Stimulated activated naive CD4-positive, alpha-beta T cell treated with Interleukin-2 at 50 U/mL for 16 hours (primary cell): ENCODE measurements around the gene ATP13A1.
A peak's percentile ranks its signal among the peaks of the same experiment; 100 is the strongest.
"Not testable (repeated sequence)": the region's sequence is repeated elsewhere in the genome, so short reads cannot be mapped to it uniquely, and the experiment has no call there.

Source experiments
- DNase-seq: peaks from one replicate; lab custom pipeline; 2025; lab: John Stamatoyannopoulos, UW

The ATP13A1 gene

GRCh38 chr19:19663256-19664120 lies at the start of gene ATP13A1:
Gene ATP13A1 (minus strand): TSS chr19:19663676. CDS start chr19:19663666, 10 bp downstream.
- peak; percentile 96 for DNase-seq

DNA sequence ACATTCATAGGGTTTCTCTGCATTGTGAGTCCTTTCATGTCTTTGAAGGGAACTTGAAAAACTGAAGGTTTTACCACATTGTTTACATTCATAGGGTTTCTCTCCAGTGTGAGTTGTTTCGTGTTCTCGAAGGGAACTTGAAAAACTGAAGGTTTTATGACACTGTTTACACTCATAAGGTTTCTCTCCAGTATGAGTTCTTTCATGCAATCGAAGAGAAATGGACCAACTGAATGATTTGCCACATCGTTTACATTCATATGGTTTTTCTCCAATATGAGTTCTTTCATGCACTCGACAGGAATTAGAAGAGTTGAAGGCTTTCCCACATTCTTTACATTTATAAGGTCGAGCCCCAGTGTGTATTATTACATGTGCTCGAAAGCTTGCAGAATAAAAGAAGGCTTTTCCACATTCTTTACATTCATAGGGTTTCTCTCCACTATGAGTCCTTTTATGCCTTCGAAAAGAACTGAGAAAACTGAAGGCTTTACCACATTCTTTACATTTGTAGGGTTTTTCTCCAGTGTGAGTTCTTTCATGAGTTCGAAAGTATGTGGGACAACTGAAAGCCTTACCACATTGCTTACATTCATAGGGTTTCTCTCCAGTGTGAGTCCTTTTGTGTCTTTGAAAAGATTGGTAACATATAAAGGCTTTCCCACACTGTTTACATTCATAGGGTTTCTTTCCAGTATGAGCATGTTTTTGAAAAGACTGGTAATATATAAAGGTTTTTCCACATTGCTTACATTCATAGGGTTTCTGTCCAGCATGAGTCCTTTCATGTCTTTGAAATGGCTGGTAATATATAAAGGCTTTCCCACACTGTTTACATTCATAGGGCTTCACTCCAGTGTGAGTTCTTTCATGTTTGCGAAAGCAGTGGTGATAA lies 48.7 kb upstream of the ATP13A1 start:
- DNase-seq, result no peak

- DNase-seq, result no peak
Measured at GRCh38 chr19:19711306-19711933, 47.9 kb upstream of the ATP13A1 start.

DNA sequence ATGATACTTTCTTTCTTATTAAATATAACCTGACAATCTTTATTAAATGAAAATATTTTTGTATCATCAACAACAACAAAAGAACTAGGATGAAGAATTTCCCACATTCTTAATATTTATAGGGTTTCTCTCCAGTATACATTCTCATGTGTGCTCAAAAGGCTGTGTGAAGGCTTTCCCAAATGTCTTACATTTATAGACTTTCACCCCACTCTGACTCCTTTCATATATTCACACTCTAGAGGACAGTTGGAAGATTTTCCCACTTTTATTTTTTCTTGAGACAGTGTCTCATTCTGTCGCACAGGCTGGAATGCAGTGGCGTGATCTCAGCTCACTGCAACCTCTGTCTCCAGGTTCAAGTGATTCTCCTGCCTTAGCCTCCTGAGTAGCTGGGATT lies 47.0 kb upstream of the ATP13A1 start:
- no peak for DNase-seq

GRCh38 chr19:19704836-19705235 lies 41.4 kb upstream of the ATP13A1 start:
- no peak for DNase-seq

GRCh38 chr19:19700493-19700892 lies 37.0 kb upstream of the ATP13A1 start:
- DNase-seq, result not testable (repeated sequence)

DNA sequence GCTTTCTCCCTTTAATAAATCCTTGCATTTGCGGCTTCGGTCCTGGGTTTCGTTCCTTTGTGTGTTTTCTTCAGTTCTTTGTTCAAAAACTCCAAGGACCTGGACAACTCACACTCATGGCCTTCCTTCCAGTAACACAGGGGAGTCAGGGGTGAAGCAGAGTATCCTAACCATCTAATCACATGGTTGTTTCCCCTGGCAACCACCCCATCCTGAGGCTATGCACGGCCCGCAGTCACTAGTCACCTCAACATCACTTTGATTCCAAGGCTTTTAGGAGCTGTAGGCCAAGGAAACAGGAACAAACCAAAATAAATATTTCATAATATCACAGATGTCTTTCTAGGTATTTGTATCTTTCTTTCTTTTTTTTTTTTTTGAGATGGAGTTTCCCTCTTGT lies 34.1 kb upstream of the ATP13A1 start:
- no peak for DNase-seq

GRCh38 chr19:19696386-19696785 lies 32.9 kb upstream of the ATP13A1 start:
- DNase-seq, result no peak

- DNase-seq, result no peak
Measured at GRCh38 chr19:19691683-19692082, 28.2 kb upstream of the ATP13A1 start.

DNA sequence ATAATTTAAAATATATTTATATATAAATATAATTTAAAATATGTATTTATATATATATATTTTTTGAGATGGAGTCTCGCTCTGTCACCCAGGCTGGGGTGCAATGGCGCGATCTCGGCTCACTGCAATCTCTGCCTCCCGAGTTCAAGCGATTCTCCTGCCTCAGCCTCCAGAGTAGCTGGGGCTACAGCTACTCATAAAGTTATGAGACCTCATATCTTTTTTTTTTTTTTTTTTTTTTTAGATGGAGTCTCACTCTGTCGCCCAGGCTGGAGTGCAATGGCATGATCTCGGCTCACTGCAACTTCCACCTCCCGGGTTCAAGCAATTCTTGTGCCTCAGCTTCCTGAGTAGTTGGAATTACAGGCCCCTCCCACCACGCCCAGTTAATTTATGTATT lies 25.5 kb upstream of the ATP13A1 start:
- not testable (repeated sequence) for DNase-seq

- no peak for DNase-seq
Measured at GRCh38 chr19:19687090-19687489, 23.6 kb upstream of the ATP13A1 start.

DNA sequence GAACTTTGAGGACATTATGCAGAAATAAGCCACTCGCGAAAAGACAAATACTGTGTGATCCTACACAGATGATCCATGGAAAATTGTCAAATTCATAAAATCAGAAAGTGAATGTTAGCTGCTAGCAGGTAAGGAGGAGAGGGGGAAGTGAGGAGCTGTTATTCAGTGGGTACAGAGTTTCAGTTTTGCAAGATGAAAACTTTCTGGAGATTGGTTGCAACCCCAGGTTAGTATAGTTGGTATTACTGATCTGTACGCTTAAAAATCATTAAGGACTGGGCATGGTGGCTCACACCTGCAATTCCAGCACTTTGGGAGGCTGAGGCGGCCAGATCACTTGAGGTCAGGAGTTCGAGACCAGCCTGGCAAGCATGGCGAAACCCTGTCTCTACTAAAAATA lies 23.1 kb upstream of the ATP13A1 start:
- no peak for DNase-seq

DNA sequence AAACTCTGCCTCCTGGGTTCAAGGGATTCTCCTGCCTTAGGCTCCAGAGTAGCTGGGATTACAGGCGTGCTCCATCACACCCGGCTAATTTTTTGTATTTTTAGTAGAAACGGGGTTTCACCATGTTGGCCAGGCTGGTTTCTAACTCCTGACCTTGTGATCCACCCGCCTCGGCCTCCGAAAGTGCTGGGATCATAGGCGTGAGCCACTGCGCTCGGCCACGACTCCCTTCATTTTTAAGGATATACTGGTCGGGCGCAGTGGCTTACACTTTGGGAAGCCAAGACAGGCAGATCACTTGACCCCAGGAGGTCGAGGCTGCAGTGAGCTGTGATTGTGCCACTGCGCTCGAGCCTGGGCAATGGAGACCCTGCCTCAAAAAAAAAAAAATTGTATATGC lies 22.6 kb upstream of the ATP13A1 start:
- DNase-seq, result not testable (repeated sequence)

GRCh38 chr19:19679176-19680073 lies 15.9 kb upstream of the ATP13A1 start:
- no peak for DNase-seq

DNA sequence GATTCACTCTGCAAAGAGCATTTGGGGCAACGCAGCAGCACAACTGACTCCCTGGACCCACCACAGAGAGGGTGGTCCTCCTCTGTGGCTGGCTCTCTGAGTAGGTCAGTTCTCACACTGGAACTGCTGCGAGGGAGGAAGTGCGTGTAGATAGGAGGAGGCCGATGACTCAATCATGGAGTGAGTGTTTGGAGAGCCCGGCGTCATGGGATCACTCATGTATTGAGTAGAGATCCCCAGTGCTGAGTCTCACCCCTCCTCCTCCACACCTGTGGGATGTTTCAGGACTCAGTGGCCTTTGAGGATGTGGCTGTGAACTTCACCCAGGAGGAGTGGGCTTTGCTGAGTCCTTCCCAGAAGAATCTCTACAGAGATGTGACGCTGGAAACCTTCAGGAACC lies 14.1 kb upstream of the ATP13A1 start:
- no peak for DNase-seq

GRCh38 chr19:19674315-19674714 lies 10.8 kb upstream of the ATP13A1 start:
- no peak for DNase-seq

- no peak for DNase-seq
Measured at GRCh38 chr19:19672816-19673215, 9.3 kb upstream of the ATP13A1 start.

DNA sequence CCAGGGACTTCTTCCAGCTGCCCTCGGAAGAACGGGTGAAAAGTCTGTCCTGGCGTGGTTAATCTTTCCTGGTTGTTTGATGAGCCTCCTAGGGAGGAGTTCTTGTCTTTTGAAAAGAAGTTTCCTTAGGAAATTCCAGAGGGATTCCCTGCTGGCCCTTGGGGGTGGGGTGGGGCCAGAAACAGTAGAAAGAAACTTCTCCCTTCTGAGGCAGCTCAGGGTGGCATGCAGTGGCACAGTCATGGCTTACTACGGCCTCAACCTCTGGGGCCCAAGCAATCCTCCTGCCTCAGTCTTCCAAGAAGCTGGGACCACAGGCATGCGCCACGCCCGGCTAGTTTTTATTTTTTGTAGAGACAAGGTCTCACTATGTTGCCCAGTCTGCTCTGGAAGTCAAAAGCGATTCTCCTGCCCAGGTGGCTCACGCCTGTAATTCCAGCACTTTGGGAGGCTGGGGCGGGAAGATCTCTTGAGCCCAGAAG lies 6.6 kb upstream of the ATP13A1 start:
- no peak for DNase-seq

- DNase-seq, result peak; percentile 95
Measured at GRCh38 chr19:19668230-19669012, 4.9 kb upstream of the ATP13A1 start, which contains the start of gene ZNF101. Gene ZNF101 (plus strand): TSS chr19:19668839. CDS start chr19:19668964, 125 bp downstream.

GRCh38 chr19:19665420-19665948 lies 2.0 kb upstream of the ATP13A1 start:
- not testable (repeated sequence) for DNase-seq
